HG03108 (cell line): Measurements from ENCODE around the gene NEK4.

ENCODE experiments used
- ATAC-seq: cut with Tn5 transposase; IDR thresholded peaks from one replicate; pipeline ENCODE4 v1.9.1; 2021; ENCODE audit warnings: moderate library complexity; ENCODE audit not compliant: unreplicated experiment

The NEK4 gene

DNA sequence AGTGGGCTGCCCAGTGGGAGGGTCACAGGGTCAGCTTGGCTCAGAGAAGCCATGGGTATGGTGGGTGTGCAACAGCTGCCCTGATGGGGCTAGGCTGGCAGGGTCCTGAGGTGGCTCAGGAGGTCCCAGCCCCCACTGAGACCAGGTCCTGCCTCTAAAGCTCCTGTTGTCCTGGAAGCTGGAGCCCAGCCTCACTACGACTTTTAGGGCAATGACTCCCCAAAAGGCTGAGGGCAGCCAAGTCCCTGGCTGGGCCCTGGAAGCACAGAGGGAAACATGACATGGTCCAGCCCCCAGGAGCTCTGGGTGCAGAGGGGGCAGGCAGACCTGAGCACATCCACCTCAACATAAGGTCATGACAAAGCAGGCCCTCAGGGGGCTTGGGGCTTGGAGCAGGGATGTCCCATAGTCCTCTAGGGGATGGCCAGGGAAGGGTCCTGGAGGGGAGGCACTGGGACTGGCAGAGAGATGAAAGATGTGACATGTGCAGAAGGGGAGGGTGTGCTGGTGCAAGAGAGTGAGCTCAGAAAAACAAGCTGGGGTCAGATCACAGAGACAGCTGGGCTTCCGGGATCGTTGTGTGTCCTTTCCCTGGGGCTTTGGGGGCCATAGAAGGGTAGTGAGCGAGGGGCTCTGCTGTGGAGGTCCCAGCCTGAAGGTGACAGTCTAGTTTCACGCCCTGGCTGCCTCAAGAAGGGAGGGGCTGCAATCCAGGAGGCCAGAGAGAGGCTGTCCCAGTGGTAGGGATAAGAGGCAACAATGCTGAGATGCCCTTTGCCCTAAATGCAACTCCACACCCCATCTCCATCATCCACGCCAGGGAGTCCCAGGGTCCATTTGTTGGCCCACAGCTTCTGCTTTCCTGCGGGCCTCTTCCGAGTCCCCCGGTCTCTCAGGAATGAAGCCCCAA is 23.2 kb upstream of the NEK4 start:
- ATAC-seq, result no peak

DNA sequence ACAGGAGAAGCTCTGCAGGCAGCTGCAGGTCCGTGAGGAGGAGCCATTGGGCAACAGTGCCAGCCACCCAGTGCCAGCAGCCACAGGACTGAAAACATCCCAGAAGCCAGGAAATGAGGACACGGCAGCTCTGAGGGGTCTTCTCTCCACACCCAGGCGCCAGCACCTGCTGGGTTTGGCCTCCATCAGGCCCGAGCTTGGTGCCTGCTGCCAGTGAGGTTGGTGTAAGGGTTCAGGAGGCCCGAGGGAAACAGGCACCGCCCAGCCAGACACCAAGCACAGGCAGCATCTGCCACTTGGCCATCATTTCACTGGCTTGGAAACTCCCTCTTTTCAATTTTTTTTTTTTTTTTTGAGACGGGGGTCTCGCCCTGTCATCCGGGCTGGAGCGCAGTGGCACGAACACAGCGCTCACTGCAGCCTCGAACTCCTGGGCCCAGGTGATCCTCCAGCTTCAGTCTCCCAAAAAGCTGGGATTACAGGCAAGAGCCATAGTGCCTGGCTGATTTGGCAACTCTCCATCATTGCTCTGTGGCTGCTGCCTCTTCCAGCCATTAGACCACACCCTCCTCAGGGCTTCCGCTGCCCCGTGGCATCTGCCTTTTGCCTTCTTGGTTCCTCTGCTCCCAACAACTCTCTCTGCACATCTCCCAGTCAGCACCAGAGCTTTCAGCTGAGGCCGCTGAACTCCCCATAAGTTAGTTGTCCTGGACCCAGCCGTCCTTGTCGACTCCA is 22.4 kb upstream of the NEK4 start:
- no peak for ATAC-seq

DNA sequence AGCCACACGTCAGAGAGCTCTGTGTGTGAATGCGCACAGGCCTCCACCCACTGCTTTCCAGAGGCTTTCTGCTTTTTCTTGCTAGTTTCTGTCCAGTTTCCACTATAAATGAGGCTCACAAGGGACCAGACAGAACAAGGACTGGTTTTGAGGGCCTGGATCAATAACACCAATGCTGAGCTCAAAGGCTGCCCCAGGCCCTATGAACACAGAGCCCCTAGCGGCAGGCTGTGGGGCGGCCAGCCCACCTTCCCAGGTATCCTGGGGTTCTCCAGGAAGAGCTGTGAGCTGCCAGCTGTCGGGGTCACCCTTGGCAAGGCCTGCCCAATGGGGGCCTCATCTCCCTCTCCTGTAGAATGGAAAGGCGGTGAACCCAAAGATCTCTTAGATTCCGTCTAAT is 21.7 kb upstream of the NEK4 start:
- ATAC-seq, result no peak

DNA sequence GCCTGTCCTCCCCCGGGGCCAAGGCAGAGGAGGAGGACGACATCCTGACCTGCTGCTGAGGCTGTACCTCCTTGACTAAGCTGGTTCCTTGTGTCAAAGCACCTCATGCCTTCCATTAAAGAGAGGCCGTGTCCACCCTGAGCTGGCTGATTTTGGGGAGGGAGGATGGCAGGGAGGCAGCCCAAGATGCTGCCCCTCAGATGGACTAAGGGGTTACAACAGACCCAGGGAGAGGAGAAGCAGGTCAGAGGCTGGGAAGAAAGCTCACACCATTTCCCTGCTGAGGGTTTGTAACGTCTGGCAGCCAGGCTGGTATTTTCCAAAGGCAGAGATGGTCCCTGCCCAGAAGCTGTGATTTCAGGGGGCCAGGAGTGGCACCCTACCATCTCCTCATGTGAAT is 21.2 kb upstream of the NEK4 start:
- no peak for ATAC-seq

DNA sequence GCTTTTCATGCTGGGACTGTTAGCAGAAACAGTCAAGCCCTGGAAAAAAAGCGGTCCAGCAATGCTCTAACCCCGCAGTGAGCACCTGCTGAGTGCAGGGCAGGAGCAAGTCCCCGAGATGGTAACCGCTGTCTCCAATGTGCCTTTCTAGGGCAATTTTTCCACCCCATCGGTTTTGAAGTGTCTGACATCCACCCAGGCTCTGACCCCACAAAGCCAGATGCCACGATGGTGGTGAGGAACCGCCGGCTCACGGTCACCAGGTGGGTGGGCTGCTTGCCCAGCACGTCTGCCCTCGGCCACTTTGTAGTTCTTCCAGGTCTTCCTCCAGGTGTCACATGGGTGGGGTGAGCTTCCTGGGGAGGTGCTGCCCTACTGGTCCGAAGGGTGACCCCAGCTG is 20.6 kb upstream of the NEK4 start:
- no peak for ATAC-seq

DNA sequence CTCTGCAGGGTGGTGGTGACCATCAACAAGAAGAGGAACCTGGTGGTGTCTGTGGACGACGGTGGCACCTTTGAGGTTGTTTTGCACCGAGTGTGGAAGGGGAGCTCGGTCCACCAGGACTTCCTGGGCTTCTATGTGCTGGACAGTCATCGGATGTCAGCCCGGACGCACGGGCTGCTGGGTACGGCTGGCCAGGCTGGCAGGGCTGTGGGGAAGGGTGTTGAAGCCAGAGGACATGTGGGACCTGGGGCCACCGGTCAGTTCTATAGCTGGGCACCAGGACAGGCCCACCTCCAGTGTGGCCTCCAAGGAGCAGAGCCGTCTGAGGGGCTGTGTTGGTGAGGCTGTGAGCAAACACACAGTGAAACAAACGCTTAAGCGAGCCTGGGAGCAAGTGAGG is 20.0 kb upstream of the NEK4 start:
- ATAC-seq, result no peak

DNA sequence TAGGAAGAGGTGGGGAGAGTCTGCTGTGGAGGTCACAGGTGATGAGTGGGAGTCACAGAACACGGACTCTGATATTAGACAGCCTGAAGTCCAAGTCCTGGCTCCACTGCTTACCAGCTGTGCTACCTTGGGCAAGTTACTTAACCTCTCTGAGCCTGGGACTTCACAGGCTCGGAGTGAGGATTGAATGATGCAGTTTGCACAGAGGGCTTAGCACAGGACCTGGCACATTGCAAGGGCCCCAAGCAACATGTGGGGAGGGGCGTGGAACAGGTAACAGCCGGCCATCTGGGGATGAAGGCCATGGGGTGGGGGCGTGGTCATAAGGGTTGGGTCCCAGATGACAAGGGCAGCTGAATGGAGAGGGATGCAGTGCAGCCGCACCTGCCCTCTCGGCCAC is 19.6 kb upstream of the NEK4 start:
- ATAC-seq, result no peak

DNA sequence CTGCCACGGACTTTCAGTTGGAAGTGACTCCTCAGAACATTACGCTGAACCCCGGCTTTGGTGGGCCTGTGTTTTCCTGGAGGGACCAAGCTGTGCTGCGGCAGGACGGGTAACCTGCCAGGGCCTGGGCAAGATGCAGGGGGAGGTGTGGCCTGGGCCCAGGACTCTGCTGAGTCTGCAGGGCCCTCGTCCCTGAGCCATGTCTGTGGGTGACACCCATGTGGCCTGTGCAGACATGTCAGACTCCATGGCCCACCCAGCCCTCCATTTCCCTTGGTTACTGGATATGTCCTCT is 19.0 kb upstream of the NEK4 start:
- ATAC-seq, result no peak

DNA sequence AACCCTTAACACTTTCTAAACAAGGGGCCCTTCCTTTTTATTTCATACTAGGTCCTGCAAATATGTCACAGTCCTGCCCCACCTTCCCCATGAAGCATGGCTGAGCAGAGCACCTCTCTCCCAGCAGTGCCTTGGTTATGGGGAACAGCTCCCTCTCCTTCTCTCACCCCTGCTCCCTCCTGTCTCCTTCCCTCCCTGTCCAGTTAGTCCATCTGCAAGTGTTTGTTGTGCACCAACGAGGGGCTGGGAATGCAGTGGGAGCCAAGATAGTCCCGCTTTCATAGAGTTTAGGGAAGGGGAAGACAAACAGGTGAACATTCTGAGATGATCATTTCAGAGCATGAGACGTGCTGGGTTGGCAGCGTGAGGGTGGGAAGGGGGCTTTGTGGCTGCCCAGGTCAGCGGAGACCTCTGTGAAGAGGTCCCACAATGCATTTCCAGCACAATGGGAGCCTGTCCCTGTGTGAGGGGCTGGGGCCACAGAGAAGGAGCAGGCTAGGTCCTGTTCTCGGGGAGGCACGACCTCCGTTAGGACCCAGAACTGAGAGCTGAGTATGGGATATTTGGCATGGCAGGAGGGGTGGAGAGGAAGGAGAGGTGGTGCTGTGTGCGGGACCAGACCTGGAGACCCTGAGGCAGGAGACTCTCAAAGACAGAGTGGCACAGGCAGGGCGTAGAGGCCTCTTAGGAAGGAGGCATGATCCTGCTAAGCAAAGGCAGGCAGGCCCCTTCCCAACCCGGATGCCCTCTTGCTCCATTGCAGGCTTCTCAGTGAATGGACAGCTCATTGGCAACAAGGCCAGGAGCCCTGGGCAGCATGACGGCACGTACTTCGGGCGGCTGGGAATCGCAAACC is 18.4 kb upstream of the NEK4 start:
- no peak for ATAC-seq

DNA sequence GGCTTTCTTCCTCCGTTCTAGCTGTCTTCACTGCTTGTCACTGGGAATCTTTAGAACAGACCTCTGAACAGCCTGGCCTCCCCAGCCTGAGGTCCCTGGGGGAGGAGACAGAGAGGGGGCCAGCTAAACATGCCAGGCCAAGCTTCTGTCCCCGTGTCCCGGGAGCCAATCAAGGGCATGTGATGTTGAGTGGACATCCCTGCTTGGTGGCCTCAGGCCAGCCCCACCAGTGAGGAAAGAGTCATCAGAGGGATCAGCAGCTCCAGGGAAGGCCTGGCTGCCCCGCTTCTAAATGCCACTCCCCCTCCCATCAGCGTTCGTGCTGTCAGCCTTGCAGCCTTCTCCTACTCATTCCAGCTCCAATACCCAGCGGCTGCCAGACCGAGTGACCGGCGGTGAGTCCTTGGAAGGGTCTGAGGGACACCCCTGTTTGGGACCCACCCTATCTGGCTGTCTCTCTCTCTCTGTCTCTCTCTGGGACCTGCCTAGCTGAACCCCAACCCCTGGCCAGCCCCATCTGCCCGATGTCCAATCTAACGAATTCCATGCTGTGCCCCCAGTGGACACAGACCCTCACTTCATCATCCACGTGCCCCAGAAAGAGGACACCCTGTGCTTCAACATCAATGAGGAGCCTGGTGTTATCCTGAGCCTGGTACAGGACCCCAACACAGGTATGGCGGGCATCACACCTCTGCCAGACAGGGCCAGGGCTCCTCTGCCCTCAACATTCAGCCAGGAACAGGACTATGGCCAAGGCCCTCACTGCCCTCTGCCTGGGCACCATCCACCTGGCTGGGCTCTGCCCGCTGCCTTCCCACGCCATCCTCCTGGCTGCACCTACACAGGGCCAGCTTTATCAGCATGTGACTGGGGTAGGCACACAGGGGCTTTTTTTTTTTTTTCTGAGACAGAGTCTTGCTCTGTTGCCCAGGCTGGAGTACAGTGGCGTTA is 17.2 kb upstream of the NEK4 start:
- ATAC-seq, result no peak

DNA sequence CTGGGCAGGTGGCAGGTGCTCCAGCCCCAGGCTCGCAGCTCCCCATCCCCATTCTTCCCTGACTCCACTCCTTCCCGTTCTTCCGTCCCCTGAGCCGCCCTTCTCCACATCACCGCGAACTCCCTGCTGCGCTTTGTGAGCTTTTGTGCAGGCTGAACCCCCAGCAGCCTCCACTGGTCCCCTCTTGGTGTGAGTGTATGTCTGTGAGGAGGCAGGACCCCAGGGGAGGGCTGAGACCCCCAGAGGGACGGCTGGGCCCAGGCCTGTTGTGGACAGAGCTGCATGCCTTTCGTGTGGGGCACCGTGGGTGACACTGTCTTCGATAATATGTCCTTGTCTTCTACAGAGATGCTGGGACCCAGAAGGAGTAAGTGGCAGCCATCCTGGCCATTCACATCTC is 16.5 kb upstream of the NEK4 start:
- ATAC-seq, result no peak

DNA sequence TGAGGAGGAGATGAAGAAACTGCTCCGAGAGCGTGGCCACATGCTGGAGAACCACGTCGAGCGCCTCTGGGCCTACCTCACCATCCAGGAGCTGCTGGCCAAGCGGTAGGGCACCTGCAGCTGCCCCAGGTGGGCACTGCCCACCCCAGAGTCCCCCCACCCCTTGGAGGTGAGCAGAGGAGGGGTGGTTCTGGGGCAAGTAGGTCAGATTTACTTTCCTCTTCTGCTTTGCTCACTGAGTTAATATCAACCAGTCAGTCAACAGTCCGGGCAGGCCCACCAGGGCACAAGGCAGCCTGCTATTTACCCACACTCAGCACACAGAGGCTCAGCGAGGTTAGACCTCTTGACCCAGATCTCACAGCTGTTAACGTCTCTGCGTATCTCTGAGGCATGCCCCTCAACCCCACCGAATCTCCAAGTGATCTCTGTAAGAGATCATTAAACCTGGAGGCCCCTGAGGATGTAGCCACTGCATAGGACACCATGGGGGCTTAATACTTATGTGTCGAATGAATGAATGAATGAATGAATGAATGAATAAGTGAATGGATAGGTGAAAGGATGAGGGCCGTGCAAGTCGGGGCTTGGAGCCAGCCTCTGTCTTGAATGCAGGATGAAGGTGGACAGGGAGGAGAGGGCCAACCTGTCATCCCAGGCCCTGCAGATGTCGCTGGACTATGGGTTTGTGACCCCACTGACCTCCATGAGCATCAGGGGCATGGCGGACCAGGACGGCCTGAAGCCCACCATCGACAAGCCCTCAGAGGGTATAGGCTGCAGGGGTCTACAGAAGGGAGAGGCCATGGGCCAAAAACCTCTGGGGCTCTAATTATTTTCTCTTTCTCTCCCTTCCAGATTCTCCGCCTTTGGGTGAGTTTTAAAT is 15.8 kb upstream of the NEK4 start:
- no peak for ATAC-seq

DNA sequence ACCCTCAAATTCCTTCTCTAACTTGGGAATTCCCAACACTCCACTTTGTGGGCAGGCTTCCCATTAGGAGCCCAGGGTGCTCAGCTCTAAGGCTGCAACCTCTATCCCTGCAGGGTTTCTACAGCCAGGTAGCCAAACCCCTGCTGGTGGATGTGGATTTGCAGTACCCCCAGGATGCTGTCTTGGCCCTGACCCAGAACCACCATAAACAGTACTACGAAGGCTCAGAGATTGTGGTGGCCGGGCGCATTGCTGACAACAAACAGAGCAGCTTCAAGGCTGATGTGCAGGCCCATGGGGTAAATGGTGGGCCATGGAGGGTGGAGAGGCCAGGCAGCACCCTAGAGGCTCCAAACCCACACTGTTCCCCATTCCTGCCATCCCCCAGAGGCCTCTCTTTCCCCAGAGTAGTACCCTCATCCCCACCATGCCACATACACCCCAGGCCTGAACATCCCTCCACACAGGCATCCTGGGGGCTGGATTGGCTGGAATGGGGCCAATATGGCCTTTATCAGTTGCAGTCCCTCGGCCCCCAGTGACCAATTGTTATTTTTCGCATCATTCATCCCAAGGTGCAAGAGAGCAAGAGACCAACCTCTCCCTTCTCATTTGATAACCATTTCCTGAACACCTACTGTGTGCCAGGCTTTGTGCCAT is 14.3 kb upstream of the NEK4 start:
- ATAC-seq, result no peak

DNA sequence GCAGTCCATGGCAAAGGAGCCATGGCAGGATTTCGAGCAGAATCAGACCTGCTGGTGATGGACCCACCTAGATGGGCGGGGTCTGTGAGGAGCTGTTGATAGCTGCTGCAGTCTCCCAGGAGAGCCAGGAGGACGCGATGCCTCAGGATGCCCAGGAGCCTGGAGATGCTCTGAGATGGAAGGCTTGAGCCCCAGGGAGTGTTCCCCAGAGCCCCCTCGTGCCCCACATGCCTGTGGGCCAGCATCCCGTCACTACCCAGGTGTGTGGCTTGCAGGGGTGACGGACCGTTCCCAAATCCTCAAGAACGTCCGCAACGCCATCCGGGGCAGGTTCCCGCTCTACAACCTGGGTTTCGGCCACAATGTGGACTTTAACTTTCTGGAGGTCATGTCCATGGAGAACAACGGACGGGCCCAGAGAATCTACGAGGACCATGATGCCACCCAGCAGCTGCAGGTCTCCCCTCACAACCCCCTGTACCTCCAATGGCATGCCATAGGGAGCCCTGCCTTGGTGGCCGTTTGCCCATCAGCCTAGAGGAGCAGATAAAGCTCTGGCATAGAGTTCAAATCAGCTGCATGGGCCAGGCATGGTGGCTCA is 13.4 kb upstream of the NEK4 start:
- no peak for ATAC-seq

DNA sequence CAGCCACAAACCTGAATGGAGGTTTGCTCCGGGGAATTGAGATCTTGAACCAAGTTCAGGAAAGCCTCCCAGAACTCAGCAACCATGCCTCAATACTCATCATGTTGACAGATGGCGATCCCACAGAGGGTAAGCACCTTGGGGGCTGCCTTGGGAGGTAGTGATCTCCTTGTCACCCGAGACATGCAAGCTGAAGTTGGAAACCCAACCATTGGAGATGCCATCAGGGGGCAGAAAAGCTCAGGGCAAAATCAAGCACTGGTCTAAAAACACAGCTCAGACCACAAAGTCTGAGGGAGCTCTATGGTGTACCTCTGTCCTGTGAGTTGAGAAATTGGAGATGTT is 12.4 kb upstream of the NEK4 start:
- ATAC-seq, result no peak

DNA sequence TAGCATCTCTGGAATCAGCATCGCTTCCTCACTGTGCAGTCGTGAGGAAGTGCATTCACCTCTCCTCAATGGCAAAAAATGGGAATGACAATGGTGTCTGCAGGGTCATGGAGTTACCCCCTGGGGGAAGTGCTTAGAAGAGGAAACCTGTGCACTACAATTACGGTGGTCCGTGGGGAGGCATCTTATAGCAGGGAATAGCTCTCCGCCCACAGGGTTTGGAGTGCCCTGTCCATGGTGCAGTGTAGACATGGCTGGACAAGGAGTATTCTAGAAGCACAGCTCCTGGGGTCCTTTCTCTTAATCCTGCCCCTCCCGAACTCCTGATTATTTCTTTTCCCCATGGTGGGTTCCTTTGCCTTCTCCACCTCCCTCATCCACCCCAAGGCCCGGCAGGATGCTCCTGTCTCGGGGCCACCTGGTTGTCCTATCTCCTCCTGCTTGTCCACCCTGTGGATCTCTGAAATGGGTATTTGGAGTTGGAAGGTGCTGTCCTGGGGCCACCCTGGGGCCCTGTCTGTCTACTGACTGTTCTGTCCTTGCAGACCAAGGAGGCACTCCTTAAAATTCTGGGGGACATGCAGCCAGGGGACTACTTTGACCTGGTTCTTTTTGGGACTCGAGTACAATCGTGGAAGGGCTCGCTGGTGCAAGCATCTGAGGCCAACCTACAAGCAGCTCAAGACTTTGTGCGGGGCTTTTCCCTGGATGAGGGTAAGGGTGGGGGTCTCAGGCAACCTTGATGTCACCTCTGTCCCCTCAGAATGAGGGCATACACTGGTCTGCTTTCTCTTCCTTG is 11.9 kb upstream of the NEK4 start:
- no peak for ATAC-seq

DNA sequence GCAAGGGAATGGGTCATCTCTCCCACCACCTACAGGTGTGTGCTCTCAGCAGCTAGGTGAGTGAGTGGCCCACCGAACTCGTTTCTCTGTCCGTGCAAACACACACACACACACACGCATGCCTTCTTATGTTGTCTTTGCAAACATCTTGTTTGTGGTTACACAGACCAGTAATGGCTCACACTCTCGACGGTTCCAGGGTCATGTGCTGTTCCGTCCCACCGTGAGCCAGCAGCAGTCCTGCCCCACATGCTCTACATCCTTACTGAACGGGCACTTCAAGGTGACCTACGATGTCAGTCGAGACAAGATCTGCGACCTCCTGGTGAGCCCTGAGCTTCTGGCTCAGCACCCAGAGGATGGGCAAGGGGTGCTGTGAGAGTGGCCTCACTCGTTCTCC is 11.0 kb upstream of the NEK4 start:
- ATAC-seq, result no peak
